Measurements from ENCODE around the gene DEPDC1B. TPM values are rescaled to one million over a fixed set of nuclear protein-coding genes. Genes with fewer than 3 reads are reported as not detected.
"Not testable (repeated sequence)": the region's sequence is repeated elsewhere in the genome, so short reads cannot be mapped to it uniquely, and the experiment has no call there.

DEPDC1B gene
- total and polyA plus RNA-seq, 2 experiments from 2014 or later: 9.0 to 27.5 TPM

DNA sequence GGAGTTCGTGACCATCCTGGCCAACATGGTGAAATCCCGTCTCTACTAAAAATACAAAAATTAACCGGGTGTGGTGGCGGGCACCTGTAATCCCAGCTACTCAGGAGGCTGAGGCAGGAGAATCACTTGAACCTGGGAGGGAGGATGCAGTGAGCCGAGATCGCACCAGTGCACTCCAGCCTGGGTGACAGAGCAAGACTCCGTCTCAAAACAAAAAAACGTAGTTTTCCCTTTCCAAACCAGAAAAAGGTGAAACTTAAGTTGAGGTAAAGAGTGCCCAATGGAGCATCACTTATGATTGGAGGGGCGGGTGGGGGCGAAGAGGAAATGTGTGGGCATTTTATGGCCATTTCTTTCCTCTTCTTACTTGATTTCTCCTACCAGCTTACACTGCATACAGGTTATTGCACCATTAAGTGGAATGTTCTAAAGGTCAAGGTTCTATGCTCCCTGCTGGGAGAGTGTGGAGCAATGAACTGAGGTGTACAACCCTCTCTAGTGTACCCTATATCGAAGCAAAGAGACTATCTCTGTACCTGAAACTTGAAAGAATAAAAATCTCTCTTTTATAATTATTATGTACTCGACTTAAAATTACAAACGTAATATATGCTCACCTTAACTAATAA, 136.2 kb downstream of the DEPDC1B start:
- Histone ChIP-seq H3K27me3 (no peaks in the 10 kb centered on the region), H3K4me3 (no peak overlapping the region), H4K20me1 (ENCODE audit: insufficient read depth, poor library complexity, severe bottlenecking) (no peaks in the 10 kb centered on the region), H3K4me2 (no peak overlapping the region), H3K4me1 (ENCODE audit: insufficient read depth) (no peaks in the 10 kb centered on the region), H2AFZ (no peak overlapping the region), H3K36me3 (replicated peaks; ENCODE audit: insufficient read depth, low read depth) (no peaks in the 10 kb centered on the region), H3K9me3 (ENCODE audit: low read depth) (no peaks in the 10 kb centered on the region), H3K27ac (no peak overlapping the region), H3K9me2 (replicated peaks; ENCODE audit: insufficient read depth) (no peaks in the 10 kb centered on the region), H3K79me2 (no peaks in the 10 kb centered on the region)
- TF ChIP-seq, protein P1, sequence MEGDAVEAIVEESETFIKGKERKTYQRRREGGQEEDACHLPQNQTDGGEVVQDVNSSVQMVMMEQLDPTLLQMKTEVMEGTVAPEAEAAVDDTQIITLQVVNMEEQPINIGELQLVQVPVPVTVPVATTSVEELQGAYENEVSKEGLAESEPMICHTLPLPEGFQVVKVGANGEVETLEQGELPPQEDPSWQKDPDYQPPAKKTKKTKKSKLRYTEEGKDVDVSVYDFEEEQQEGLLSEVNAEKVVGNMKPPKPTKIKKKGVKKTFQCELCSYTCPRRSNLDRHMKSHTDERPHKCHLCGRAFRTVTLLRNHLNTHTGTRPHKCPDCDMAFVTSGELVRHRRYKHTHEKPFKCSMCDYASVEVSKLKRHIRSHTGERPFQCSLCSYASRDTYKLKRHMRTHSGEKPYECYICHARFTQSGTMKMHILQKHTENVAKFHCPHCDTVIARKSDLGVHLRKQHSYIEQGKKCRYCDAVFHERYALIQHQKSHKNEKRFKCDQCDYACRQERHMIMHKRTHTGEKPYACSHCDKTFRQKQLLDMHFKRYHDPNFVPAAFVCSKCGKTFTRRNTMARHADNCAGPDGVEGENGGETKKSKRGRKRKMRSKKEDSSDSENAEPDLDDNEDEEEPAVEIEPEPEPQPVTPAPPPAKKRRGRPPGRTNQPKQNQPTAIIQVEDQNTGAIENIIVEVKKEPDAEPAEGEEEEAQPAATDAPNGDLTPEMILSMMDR (IDR thresholded peaks at IDR 0.05; ENCODE audit: poor library complexity): no peak
- TF ChIP-seq EZH2phosphoT487 (IDR thresholded peaks at IDR 0.05; ENCODE audit: low read depth, severe bottlenecking, unreplicated experiment) (no peak), EZH2 (IDR thresholded peaks at IDR 0.05; ENCODE audit: borderline replicate concordance) (no peak)
- WGBS (ENCODE audit: low lambda C conversion rate, missing lambda C conversion rate): 93% methylated on average over 13 of the region's 13 CpGs
- DNase-seq (ENCODE audit: low spot score): no peak

GRCh38 chr5:60553291-60553690, 146.7 kb downstream of the DEPDC1B start:
- not testable (repeated sequence) for H2AFZ ChIP-seq; H3K9me2 ChIP-seq (replicated peaks; ENCODE audit: insufficient read depth); DNase-seq (ENCODE audit: low spot score); H3K79me2 ChIP-seq; H3K36me3 ChIP-seq (replicated peaks; ENCODE audit: insufficient read depth, low read depth); H4K20me1 ChIP-seq (ENCODE audit: insufficient read depth, poor library complexity, severe bottlenecking); H3K27me3 ChIP-seq; H3K9me3 ChIP-seq (ENCODE audit: low read depth); H3K4me2 ChIP-seq; H3K4me3 ChIP-seq; H3K27ac ChIP-seq; H3K4me1 ChIP-seq (ENCODE audit: insufficient read depth)
- 94% methylated on average over 2 of the region's 2 CpGs for WGBS (ENCODE audit: low lambda C conversion rate, missing lambda C conversion rate)

- Histone ChIP-seq H3K36me3 (replicated peaks; ENCODE audit: insufficient read depth, low read depth) (no peaks in the 10 kb centered on the region), H3K4me1 (ENCODE audit: insufficient read depth) (no peaks in the 10 kb centered on the region), H3K27ac (no peak overlapping the region), H3K4me2 (no peak overlapping the region), H4K20me1 (ENCODE audit: insufficient read depth, poor library complexity, severe bottlenecking) (no peaks in the 10 kb centered on the region), H2AFZ (no peak overlapping the region), H3K9me3 (ENCODE audit: low read depth) (no peaks in the 10 kb centered on the region), H3K4me3 (no peak overlapping the region), H3K79me2 (no peaks in the 10 kb centered on the region), H3K27me3 (no peaks in the 10 kb centered on the region), H3K9me2 (replicated peaks; ENCODE audit: insufficient read depth) (no peaks in the 10 kb centered on the region)
- WGBS (ENCODE audit: low lambda C conversion rate, missing lambda C conversion rate): 92% methylated on average over 3 of the region's 3 CpGs
- DNase-seq (ENCODE audit: low spot score): no peak
- TF ChIP-seq EZH2 (IDR thresholded peaks at IDR 0.05; ENCODE audit: borderline replicate concordance): no peak
- TF ChIP-seq EZH2phosphoT487 (IDR thresholded peaks at IDR 0.05; ENCODE audit: low read depth, severe bottlenecking, unreplicated experiment): no peak
- TF ChIP-seq, protein P1 (IDR thresholded peaks at IDR 0.05; ENCODE audit: poor library complexity): no peak
Observed at GRCh38 chr5:60551829-60552228, 148.1 kb downstream of the DEPDC1B start.

DNA sequence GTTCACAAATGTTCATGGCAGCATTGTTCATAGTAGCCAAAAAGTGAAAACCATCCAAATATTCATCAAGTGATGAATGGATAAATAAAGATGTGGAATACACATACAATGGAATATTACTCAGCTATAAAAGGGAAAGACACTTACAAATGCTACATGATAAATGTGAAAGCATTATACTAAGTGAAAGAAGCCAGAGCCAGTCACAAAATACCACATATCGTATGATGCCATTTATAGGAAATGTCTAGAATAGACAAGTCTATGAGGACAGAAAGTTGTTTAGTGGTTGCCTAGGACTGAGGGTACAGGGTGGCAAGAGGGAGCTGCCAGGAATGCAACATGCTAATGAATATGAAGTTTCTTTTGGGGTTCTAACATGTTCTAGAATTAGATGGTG, 148.7 kb downstream of the DEPDC1B start:
- Histone ChIP-seq H4K20me1 (ENCODE audit: insufficient read depth, poor library complexity, severe bottlenecking) (no peaks in the 10 kb centered on the region), H3K36me3 (replicated peaks; ENCODE audit: insufficient read depth, low read depth) (no peaks in the 10 kb centered on the region), H3K79me2 (no peaks in the 10 kb centered on the region), H3K4me3 (no peak overlapping the region), H3K9me2 (replicated peaks; ENCODE audit: insufficient read depth) (no peaks in the 10 kb centered on the region), H3K4me2 (no peak overlapping the region), H3K9me3 (ENCODE audit: low read depth) (no peaks in the 10 kb centered on the region), H3K4me1 (ENCODE audit: insufficient read depth) (no peaks in the 10 kb centered on the region), H3K27ac (no peak overlapping the region), H2AFZ (no peak overlapping the region), H3K27me3 (no peaks in the 10 kb centered on the region)
- no peak for TF ChIP-seq EZH2phosphoT487 (IDR thresholded peaks at IDR 0.05; ENCODE audit: low read depth, severe bottlenecking, unreplicated experiment)
- no peak for TF ChIP-seq EZH2 (IDR thresholded peaks at IDR 0.05; ENCODE audit: borderline replicate concordance)
- 88% methylated on average over 1 of the region's 1 CpG for WGBS (ENCODE audit: low lambda C conversion rate, missing lambda C conversion rate)
- no peak for DNase-seq (ENCODE audit: low spot score)

All from hepatocyte (in vitro differentiated cells).